Gastroesophageal sphincter (tissue), 3 donors: ENCODE measurements around the gene WRAP53.
A peak's percentile ranks its signal among the peaks of the same experiment; 100 is the strongest.

Source experiments
- CTCF ChIP-seq, 4 experiments: fragments of 200-600 bp in 2 of 4; fragments of 450-650 bp in 2 of 4; sonication (generic) in 1 of 4; IDR thresholded peaks; one replicate each; pipeline ENCODE4 v1.5.1; 2017 to 2019; ENCODE audit warnings: antibody characterized with exemption in 4 of 4, mild to moderate bottlenecking in 2 of 4, moderate library complexity in 2 of 4
- EP300 ChIP-seq: sonication (generic); formaldehyde crosslinking; IDR thresholded peaks from one replicate; pipeline ENCODE4 v1.6.1; 2017; ENCODE audit warnings: antibody characterized with exemption, mild to moderate bottlenecking

- peak in 2 of 4 experiments; percentile 45 to 71 for TF ChIP-seq CTCF (IDR thresholded peaks at IDR 0.05)
- TF ChIP-seq EP300 = no peak
These were observed 28.9 kb downstream of the WRAP53 start, which contains the start of gene DNAH2 for GRCh38 chr17:7716901-7717755.
